Type B pancreatic cell (in vitro differentiated cells): ENCODE measurements around the gene SOX5. TPM values are rescaled to one million over a fixed set of nuclear protein-coding genes. Genes with fewer than 3 reads are reported as not detected.

Source experiments
- DNase-seq: peaks from one replicate; pipeline ENCODE4 v3.0.0; 2021; ENCODE audit warnings: mixed read lengths; ENCODE audit not compliant: unreplicated experiment; ENCODE audit errors: extremely low spot score
- H3K27ac Mint-ChIP-seq: 2 replicates; pipeline ENCODE4 v1.8.0; 2021; ENCODE audit warnings: mild to moderate bottlenecking, mixed read lengths
- H3K27me3 Mint-ChIP-seq: 2 replicates; pipeline ENCODE4 v1.8.0; 2021; ENCODE audit warnings: mixed read lengths
- H3K36me3 Mint-ChIP-seq: 2 replicates; pipeline ENCODE4 v1.8.0; 2021; ENCODE audit warnings: mixed read lengths
- H3K4me1 Mint-ChIP-seq: one replicate; pipeline ENCODE4 v1.8.0; 2021; ENCODE audit warnings: mixed read lengths; ENCODE audit not compliant: unreplicated experiment
- H3K4me3 Mint-ChIP-seq: 2 replicates; pipeline ENCODE4 v1.8.0; 2021; ENCODE audit warnings: mild to moderate bottlenecking, mixed read lengths
- H3K9me3 Mint-ChIP-seq: 2 replicates; pipeline ENCODE4 v1.8.0; 2021; ENCODE audit warnings: mixed read lengths
- total RNA-seq: library from RNA; stranded (reverse); gene quantifications from 2 replicates; pipeline ENCODE4 v1.2.1, GENCODE V29; 2021; ENCODE audit warnings: low replicate concordance
- TF ChIP-seq, protein P1 (sequence below): fragments of 200-600 bp; sonication (generic); conservative IDR thresholded peaks from 2 replicates; pipeline ENCODE4 v1.5.0; 2021; ENCODE audit warnings: antibody characterized with exemption, mild to moderate bottlenecking

Gene SOX5
- total RNA-seq, 1 donor from 2014 or later, result 32.8 TPM

- no peak overlapping the region for H3K27ac Mint-ChIP-seq
These were observed 55.9 kb downstream of the SOX5 start for GRCh38 chr12:23893611-23894010.

DNA sequence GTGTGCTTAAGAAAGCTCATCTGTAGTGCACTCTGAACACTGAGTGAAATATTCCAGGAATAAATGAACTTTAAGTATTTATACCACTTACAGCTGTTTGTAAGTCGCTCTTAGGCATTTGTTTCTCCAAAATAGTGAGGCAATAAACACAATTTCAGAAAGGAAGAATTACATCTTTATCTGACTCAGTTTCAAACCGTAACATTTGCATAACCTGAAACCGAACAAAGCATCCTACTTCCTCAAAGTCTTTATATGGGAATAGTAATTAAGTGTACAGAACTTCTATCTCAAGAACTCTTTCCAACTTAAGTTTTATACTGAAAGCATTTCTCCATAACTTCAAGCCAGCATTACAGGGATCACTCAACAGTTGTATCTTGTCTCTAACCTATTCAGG is 58.4 kb downstream of the SOX5 start:
- Mint-ChIP-seq H3K27ac (no peak overlapping the region), H3K36me3 (peaks cover 26% of the 10 kb centered on the region), H3K4me3 (no peak overlapping the region), H3K4me1 (peaks cover 4% of the 10 kb centered on the region), H3K9me3 (no peaks in the 10 kb centered on the region), H3K27me3 (no peaks in the 10 kb centered on the region)
- DNase-seq, result no peak
- TF ChIP-seq, protein P1, sequence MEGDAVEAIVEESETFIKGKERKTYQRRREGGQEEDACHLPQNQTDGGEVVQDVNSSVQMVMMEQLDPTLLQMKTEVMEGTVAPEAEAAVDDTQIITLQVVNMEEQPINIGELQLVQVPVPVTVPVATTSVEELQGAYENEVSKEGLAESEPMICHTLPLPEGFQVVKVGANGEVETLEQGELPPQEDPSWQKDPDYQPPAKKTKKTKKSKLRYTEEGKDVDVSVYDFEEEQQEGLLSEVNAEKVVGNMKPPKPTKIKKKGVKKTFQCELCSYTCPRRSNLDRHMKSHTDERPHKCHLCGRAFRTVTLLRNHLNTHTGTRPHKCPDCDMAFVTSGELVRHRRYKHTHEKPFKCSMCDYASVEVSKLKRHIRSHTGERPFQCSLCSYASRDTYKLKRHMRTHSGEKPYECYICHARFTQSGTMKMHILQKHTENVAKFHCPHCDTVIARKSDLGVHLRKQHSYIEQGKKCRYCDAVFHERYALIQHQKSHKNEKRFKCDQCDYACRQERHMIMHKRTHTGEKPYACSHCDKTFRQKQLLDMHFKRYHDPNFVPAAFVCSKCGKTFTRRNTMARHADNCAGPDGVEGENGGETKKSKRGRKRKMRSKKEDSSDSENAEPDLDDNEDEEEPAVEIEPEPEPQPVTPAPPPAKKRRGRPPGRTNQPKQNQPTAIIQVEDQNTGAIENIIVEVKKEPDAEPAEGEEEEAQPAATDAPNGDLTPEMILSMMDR, result no peak

More at GRCh38 chr12:23893611-23894010, 55.9 kb downstream of the SOX5 start:
- no peaks in the 10 kb centered on the region for H3K9me3 Mint-ChIP-seq
- H3K27me3 Mint-ChIP-seq, result no peaks in the 10 kb centered on the region
- TF ChIP-seq, protein P1, result no peak
- no peaks in the 10 kb centered on the region for H3K4me1 Mint-ChIP-seq
- peaks cover 23% of the 10 kb centered on the region for H3K36me3 Mint-ChIP-seq
- no peak overlapping the region for H3K4me3 Mint-ChIP-seq
- DNase-seq, result no peak

- no peak for DNase-seq
- Mint-ChIP-seq H3K9me3 (no peaks in the 10 kb centered on the region), H3K27ac (no peak overlapping the region), H3K4me1 (peaks cover 4% of the 10 kb centered on the region), H3K4me3 (no peak overlapping the region), H3K27me3 (no peaks in the 10 kb centered on the region), H3K36me3 (peaks cover 20% of the 10 kb centered on the region)
- TF ChIP-seq, protein P1, result no peak
These were observed 60.4 kb downstream of the SOX5 start for GRCh38 chr12:23889069-23889440.

- no peak for DNase-seq
- Mint-ChIP-seq H3K27ac (no peak overlapping the region), H3K36me3 (peaks cover 18% of the 10 kb centered on the region), H3K9me3 (no peaks in the 10 kb centered on the region), H3K27me3 (no peaks in the 10 kb centered on the region), H3K4me1 (peaks cover 4% of the 10 kb centered on the region), H3K4me3 (no peak overlapping the region)
- TF ChIP-seq, protein P1, result no peak
These were observed 60.9 kb downstream of the SOX5 start for GRCh38 chr12:23888396-23889068.

- TF ChIP-seq, protein P1, result no peak
- H3K4me3 Mint-ChIP-seq, result no peak overlapping the region
- H3K27ac Mint-ChIP-seq, result no peak overlapping the region
- peaks cover 4% of the 10 kb centered on the region for H3K4me1 Mint-ChIP-seq
- no peaks in the 10 kb centered on the region for H3K27me3 Mint-ChIP-seq
- peaks cover 12% of the 10 kb centered on the region for H3K36me3 Mint-ChIP-seq
- no peaks in the 10 kb centered on the region for H3K9me3 Mint-ChIP-seq
- DNase-seq, result no peak
These were observed 62.2 kb downstream of the SOX5 start for GRCh38 chr12:23887055-23887835.
